Epidermal melanocyte (primary cell): Measurements from ENCODE around the gene ARHGAP26.

Experiments used
- DNase-seq: peaks from one replicate; pipeline ENCODE4 v3.0.0; 2011; ENCODE audit warnings: low spot score; ENCODE audit not compliant: insufficient read length

The ARHGAP26 gene, protein sequence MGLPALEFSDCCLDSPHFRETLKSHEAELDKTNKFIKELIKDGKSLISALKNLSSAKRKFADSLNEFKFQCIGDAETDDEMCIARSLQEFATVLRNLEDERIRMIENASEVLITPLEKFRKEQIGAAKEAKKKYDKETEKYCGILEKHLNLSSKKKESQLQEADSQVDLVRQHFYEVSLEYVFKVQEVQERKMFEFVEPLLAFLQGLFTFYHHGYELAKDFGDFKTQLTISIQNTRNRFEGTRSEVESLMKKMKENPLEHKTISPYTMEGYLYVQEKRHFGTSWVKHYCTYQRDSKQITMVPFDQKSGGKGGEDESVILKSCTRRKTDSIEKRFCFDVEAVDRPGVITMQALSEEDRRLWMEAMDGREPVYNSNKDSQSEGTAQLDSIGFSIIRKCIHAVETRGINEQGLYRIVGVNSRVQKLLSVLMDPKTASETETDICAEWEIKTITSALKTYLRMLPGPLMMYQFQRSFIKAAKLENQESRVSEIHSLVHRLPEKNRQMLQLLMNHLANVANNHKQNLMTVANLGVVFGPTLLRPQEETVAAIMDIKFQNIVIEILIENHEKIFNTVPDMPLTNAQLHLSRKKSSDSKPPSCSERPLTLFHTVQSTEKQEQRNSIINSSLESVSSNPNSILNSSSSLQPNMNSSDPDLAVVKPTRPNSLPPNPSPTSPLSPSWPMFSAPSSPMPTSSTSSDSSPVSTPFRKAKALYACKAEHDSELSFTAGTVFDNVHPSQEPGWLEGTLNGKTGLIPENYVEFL

DNA sequence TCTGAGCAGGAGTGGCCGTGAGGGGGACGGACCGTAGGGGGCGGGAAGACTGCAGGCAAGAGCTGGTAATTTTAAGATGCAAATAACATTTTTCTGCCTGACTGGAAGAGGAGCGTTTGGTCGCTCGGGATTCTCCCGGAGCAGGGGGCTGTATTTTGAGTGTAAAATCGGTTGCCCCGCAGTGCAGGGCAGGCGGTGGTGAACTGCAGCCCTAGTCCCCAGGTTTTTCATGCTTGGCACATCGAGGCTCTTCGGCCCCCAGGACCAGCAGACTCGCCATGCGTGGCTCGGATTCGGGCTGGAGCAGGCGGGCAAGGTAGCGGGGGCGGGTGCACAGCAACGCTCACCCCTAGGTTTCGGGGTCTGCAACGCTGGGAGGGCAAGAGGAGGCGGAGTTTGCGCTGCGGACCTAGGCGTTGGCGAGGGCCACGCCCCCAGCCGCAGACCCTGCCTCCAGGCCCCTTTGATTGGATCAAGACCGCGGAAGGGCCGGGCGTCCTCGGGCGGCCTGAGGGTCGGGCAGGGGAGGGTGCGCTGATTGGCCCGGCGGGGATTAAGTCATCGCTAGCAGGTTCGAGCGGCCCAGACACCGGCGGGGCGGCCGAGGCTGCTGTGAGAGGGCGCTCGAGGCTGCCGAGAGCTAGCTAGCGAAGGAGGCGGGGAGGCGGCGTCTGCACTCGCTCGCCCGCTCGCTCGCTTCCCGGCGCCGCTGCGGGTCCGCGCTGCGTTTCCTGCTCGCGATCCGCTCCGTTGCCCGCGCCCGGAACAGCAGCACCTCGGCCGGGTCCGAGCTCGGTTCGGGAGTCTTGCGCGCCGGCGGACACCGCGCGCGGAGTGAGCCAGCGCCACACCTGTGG lies at the start of gene ARHGAP26:
Gene ARHGAP26, plus strand, starts transcription at position 585 of the 857 bp plus-strand sequence. CDS start 385 bp downstream, outside the sequence.
- peak; percentile 91 for DNase-seq

DNA sequence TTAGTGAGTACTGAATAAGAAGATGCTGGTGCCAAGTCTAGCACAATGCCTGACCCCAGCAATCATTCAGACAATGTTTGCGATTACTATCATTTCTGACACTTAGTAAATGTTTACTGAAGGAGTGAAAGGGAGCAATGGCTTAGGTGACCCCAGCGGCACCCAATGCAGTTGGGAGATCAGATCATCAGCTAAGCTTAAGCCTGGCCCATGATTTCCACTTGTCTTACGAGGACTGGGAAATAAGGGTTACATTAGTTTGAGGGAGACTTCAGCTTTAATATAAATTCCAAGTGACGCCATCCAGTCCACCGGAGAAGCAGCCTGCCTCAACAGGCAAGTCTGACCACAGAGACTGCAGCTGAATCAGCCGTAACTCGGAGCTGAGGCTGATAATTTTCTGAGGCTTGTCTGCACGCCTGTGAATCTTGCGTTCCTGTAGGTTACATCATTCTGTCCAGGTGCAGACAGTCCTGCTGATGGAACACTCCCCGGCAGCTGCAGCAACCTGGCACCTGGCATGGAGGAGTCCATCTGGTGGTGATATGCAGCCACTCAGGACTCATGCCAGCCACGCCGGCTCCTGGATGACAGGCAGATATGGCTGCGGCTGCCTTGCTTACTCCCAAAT lies 49.4 kb upstream of the ARHGAP26 start:
- DNase-seq = no peak

DNA sequence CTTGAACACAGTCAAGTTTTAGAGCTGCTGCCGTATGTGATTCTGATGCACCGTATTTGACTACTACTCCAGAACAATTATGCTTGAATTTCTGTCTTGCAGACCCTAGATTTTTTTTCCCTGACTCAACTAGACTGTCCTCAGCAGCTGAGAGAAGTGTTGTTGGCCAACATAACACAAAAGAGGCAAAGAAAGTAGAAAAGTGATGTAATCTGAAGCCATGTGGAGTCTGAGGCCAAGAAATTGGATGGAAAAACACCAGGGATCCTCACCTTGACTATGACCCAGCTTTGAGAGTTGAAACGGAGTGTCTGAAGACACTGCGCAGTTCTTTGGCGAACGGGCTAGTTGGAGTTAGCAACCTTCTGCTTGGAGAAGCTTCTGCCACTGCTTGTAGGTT lies 48.0 kb upstream of the ARHGAP26 start:
- DNase-seq = no peak

DNA sequence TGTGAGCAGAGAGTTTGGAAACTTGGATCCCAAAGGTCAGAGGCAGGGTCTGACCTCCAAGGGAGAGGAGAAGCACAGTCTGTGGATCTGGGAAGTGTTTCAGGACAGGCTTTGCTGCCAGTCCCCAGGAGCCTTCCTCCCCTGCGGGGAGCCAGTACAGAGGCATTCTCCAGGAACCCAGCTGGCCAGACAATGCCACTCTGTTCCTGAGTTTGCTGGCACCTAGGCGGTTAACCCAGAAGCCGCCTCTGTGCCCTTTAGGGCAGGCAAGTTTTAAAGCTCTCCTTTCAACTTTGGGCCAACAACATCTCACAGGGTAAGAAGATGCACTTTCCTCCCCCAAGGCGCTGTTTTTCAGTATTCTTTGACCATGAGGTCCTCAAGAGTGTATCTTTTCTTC lies 47.3 kb upstream of the ARHGAP26 start:
- no peak for DNase-seq

DNA sequence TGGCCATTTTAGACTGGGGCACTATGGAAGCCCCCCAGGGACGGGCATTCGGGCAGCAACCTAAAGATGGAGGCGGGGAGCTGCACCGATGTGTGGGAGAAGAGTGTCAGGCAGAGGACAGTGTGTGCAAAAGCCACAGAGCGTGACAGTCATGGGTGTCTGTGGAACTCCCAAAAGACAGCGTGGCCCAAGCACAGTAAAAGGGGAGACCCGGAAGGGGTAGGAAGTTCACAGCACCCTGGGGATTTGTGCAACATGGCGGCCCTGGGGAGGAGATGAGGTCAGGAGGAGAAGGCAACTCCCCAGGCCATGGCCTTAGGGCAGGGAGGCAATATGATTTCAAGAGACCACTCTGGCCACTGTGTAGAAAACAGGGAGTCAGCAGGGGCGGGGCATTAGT lies 45.4 kb upstream of the ARHGAP26 start:
- no peak for DNase-seq

DNA sequence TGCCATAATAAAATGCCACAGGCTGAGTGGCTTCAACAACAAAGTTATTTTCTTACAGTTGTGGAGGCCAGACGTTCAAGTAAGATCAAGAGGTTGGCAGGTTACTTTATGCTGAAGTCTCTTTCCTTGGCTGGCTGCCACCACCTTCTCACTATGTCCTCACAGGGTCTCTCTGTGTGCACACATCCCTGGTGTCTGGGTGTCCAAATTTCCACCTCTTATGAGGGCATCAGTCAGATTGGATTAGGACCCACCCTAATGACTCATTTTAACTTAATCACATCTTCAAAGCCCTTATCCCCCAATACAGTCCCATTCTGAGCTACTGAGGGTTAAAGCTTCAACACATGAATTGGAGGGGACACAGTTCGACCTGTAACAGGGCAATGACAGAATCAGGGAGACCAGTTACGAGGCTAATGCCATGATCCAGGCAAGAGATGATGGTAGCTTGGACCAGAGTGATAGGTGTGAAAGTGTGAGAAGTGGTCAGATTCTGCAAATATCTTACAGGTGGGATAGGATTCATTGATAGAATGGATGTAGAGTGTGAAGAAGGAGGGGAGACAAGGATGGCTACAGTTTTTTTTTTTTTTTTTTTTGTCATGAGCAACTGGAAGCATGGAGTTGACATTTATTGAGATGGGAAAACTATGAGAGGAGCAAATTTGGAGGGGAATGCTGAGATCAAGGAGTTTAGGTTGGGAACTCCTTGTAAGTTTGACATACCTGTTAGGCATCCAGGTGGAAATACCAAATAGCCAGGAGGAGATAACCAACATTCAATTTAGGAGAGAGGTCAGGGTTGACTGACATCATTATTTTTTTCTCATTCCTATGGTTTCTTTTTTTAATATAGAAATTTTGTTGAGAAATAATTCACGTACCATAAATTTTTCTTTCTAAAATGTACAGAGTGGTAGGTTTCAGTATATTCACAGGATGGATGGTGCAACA lies 44.7 kb upstream of the ARHGAP26 start:
- no peak for DNase-seq

DNA sequence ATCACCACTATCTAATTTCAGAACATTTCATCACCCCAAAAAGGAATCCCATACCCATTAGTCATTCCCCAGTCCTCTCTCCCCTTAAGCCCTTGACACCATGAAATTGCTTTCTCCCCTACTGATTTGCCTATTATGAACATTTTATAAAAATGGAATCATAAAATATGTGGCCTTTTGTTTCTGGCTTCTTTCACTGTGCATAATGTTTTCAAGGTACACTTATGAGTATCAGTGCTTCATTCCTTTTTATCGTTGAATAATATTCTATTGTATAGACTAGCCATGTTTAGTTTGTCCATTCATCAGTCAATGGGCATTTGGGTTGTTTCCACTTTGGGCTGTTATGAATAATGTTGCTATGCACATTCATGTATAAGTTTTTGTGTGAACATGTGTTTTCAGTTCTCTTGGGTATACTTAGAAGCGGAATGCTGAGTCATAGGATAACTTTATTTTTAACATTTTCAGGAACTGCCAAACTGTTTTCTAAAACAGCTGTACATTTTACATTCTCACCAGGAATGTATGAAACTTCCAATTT lies 43.9 kb upstream of the ARHGAP26 start:
- DNase-seq = no peak

DNA sequence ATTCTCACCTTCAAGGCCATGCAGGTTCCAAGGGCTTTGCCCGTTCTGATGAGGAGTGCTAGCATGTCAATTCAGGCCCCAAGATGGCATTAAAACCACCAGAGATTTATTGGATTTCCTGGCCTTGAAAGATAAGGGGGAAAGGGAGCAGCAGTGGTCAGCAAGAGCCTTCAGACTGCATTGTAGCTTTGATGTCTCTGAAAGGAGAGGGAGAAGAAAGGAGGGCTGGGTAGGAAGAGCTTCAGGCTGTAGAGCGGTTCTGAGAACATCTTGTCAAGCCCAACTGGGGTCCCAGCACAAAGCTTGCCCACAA lies 42.5 kb upstream of the ARHGAP26 start:
- no peak for DNase-seq

DNA sequence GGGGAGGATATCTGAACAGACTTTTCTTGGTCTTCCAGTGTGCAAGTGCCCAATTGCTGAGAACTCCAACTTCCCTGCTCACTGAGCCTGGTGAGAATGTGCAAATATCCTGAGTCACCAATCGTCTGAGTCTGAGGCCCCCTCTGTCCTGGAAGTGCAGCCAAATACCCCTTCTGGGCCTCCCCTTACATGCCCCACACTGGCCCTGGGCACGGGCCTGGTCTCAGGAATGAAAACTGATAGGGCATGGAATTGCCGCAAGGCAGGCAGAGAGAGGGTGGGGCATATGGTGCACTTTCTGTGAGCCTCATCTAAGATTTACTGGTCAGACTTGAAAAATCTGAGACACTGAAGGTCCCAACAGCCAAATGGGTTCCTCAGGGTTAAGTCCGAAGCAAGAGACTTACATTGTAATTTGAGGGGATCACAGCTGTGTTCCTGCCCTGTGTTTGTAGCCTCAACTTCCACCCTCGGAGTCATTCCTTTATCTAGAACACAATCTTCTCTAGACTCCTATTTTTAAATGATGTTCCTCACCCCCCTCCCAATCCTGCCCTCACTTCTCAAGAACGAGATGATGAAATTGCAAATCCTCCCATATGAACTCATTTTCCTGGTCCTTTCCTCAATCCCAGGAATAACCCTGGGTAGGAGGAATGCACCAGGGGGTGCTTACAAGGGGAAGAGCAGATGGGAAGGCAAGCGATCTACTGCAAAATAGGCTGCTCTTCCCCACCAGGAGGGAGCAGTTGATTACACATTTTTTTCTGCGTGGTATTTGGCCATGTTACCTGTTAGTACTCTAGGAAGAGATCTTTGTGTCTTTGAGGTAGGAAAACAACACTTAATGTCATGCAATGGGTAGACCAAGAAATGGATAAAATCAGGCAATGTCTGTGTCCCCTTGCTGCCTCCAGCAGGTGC lies 34.6 kb upstream of the ARHGAP26 start:
- DNase-seq = no peak

DNA sequence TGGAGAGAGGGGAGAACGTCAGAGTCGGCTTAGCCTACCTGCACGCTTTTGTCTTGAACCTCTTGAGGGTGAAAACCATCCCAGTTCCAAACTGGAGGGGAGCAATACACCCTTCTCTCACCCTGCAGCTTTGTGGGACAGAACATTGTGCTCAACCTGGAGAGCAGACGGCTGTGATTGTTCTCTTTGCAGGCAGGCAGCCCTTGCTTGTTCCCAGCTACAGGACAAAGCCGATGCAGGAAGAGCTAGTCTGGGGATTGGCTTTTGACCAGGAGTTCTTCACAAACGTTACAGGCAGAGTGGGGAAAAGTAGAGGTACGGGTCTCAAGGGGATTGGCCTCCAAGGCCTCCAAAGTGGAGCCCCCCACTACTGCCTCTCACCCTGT lies 33.9 kb upstream of the ARHGAP26 start:
- DNase-seq = no peak

DNA sequence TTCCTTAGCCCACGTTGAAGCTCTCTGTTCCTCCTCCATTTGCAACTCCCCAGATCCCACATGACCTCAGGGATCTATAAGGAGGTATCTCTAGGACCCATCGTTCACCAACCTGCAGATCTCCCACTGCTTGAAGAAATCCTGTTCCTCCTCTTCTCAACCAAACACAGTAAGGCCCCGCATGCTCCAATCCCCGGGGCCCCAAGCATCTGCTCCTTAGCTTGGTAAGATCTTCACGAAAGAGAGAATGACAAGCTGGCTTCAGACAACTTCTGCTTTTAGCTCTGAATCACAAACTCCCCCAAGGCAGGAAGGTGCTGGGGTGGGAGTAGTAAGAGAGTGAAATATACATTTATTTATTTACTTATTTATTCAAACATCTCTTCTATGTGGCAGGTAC lies 33.0 kb upstream of the ARHGAP26 start:
- no peak for DNase-seq

DNA sequence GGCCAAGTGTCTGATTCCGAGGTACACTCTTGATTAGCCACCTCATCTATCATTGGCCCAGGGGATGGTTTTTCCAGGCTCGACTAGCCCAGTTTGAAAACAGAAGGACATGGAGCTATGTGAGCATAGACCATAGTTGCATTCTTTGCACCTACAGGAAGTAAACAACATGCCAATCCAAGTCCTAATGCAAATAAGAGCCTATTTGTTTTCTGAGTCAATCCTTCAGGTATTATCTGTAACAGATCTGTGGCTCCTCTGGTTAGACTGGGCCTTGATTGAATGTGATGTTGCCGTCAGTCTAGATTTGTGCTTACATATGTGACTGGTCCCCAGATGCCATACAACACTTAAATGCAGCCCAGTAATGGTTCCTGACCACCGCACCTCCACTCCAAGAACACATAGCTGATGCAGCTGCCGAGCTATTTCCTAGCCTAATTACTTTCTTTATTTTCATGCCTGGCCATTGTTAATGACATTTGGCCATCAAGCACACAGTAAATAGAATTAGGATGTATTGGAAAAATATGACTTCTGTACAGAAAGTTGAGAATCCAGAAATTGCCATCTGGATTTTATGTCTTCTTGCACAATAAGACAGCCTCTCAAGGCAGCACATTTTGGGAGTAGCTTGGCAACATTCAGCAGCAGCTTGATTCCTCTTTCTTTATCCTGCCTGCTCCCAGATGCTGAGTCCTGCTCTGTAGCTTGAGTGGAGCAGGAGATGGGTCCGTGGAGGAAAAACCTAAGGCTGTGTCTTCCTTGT lies 29.5 kb upstream of the ARHGAP26 start:
- DNase-seq = no peak

DNA sequence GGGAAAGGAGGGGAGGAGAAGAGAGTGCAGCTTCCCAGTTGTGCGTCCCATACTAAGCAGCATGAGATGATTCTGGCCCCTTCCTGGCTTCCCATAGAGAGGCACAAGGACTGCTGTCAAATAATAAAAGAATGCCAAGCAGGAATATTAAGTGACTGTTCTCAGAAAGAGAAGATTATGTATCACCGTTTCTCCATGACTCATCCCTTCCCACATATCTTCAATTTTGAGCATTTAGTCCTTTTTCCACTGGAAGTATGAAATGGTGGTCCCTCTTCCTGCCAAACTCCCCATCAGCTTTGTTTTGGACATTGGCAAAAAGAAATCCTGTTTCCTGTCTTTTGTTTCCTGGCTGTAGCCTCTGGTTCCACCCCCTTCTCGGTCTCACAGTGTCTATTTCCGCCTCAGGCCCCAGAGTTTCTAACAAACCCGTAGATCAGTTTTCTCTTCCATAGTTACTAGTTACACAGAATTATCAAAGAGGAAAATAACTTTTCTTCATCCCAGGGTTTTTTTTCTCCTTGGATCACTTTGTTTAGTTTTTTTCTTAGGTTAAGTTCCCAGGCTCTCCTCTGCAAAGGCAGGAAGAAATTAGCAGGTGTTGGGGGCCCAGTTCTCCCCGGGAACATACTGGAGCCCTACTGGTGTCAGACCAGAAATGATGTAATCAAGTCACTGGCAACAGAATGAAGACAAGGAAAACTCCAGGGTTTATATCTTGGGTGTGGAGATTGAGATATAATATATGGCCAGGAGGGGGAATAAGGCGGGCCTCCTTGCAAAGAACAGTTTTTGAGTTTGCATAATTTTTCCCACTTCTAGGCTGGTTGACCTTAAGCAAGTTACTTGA lies 26.4 kb upstream of the ARHGAP26 start:
- no peak for DNase-seq

DNA sequence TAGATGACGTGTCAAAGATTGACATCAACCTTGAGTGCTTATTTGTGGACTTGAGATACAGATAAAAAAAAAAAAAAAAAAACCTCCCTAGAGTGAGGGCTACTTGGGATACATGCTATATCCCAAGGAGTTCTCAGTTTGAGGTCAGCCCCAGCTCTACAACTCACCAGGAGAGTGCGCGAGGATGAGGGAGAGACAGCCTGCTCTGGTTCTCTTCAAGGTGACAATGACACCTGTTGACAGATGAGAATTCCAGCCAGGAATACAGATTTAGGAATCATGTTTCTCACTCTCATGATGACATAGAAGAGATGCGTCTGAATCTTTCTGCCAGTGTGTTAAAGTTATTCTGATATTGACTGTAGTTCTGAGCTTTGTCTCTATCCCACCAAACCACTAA lies 24.9 kb upstream of the ARHGAP26 start:
- no peak for DNase-seq

DNA sequence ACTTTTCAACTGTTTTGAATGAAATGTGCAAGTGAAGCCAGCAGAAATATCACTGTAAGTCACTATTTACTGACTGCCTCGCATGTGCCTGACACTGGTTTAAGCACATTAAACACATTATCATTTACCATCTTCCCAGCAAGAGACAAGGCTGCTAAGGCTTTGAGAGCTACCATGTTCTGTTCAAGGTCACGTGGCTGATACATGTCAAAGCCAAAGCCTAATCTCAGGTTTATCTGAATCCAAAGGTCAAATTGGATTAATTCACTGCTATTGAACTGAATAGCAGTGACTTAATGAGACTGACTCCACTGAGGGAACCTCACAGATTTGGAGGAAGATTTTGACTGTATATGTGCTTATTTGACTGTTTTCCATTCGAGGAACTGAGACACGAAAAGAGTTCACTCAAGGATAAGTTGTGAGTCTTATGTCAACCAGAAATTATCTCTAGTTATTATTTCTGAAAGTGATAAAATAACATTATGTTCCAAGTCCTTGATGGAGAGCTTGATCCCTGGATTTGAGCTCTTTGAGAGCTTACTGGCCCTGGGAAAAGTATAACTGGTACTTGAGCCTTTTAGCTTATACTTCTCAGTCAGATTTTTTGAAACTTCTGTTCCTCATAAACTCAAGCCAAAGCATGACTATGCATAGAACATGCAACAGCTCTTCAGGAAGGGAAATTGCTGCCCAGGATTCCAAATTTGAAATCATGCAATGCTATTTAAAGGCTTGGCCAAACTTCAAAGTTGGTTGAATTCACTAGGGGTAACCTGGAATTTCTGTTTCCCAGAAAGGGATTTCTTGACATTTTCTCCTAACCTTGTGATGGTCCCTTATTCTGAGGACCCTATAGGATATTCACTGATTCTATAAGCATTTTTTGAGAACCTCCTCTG lies 23.4 kb upstream of the ARHGAP26 start:
- DNase-seq = no peak

DNA sequence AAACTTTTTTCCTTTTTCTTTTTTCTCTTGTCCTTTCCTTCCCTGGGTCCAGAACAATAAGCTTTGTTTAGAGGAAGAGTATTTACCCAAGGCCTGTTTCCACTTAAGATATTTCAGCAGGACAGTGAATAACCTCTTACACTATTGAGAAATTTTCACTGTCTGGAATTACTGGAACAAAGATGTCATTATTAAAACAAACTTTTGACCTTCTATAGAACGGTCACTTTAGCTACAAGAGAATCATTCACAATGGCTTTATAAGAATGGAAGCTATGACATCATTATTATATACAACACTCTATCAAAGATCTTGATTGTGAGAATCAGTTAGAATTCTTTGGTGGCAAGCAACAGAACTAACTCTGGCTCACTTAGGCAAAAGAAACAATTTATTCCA lies 22.0 kb upstream of the ARHGAP26 start:
- DNase-seq = no peak
